ENCODE measurements around the gene THADA. TPM values are rescaled to one million over a fixed set of nuclear protein-coding genes. Genes with fewer than 3 reads are reported as not detected.
A peak's percentile ranks its signal among the peaks of the same experiment; 100 is the strongest.

The THADA gene
- total RNA-seq, 1 donor from 2014 or later = 14.2 TPM

DNA sequence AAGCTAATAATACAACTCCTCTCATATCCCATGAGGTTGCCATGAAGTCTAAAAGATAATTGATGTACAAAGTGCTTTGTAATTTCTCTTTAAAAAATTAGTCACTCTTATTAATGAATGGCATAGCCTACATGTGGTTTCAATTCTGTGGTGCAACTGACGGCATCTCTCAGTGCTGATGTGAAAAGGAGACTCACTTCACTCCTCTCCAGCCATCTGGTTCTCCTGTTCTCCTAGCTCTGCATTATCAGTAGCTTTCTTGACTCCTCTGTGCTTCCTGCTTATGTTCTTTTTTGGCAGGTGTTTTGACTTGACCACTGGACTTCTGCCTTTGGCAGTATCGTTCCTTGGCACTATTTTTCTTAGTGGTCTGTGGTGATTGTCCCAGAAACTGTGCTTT lies 234.6 kb downstream of the THADA start:
- no peak for ATAC-seq (ENCODE audit: poor library complexity)
- intact Hi-C loops (cut with DNase I) = no loop called here
- DNase-seq = no peak

GRCh38 chr2:43360137-43360536 lies 235.7 kb downstream of the THADA start:
- DNase-seq (no peak), ATAC-seq (ENCODE audit: poor library complexity) (no peak)
- intact Hi-C loops (cut with DNase I) = no loop called here

DNA sequence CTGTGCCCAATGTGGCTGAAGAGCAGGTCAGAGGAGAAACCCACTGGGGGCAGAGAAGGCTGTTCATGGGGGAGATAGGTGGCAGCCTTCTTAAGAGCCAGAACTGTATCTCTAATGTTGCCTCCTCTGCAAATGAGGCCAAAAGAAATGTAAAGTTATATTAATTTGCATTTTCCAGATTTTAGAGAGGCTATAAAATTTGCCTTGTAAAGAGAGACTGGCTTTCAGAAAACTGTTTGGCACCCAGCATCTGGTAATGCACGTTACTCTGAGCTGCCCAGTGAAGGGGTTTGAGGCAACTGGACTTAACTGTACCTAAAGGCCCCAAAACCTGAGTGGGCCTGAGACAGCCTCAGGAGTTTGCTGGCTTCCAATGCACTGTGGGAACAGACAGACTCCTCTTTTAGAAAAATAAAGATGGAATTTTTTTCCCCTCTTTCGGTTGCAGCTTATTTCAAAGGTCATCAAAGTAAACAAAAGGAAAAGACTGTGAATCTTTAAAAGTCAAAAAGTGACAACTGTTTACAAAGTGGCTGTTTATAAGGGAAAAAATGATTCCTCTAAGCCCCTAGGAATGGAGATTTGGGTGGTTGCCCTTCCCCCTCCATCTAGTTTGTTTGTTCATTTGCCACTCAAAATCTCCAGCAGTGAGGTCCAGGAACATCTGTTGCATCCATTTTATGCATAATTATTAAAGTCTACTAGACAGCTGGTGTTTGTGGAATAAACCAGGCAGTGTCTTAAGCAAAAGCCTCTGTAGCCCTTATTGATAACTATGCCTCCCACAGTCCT lies 237.2 kb downstream of the THADA start:
- intact Hi-C loops (cut with DNase I) = no loop called here
- ATAC-seq (ENCODE audit: poor library complexity) (no peak), DNase-seq (no peak)

- ATAC-seq (ENCODE audit: poor library complexity) = no peak
- no peak for DNase-seq
- intact Hi-C loops (cut with DNase I) = no loop called here
Observed at GRCh38 chr2:43356774-43357173, 239.1 kb downstream of the THADA start.

- DNase-seq = no peak
- intact Hi-C loops (cut with DNase I) = no loop called here
- ATAC-seq (ENCODE audit: poor library complexity) = no peak
Observed at GRCh38 chr2:43355399-43355798, 240.4 kb downstream of the THADA start.

GRCh38 chr2:43349904-43350303 lies 245.9 kb downstream of the THADA start:
- intact Hi-C loops (cut with DNase I) = no loop called here
- ATAC-seq (ENCODE audit: poor library complexity) (no peak), DNase-seq (no peak)

- ATAC-seq (ENCODE audit: poor library complexity) = peak; percentile 4
- DNase-seq = no peak
- intact Hi-C loops (cut with DNase I) = no loop called here
Observed at GRCh38 chr2:43348908-43349661, 246.8 kb downstream of the THADA start.

GRCh38 chr2:43347746-43348145 lies 248.1 kb downstream of the THADA start:
- no peak for ATAC-seq (ENCODE audit: poor library complexity)
- no peak for DNase-seq
- intact Hi-C loops (cut with DNase I) = no loop called here

DNA sequence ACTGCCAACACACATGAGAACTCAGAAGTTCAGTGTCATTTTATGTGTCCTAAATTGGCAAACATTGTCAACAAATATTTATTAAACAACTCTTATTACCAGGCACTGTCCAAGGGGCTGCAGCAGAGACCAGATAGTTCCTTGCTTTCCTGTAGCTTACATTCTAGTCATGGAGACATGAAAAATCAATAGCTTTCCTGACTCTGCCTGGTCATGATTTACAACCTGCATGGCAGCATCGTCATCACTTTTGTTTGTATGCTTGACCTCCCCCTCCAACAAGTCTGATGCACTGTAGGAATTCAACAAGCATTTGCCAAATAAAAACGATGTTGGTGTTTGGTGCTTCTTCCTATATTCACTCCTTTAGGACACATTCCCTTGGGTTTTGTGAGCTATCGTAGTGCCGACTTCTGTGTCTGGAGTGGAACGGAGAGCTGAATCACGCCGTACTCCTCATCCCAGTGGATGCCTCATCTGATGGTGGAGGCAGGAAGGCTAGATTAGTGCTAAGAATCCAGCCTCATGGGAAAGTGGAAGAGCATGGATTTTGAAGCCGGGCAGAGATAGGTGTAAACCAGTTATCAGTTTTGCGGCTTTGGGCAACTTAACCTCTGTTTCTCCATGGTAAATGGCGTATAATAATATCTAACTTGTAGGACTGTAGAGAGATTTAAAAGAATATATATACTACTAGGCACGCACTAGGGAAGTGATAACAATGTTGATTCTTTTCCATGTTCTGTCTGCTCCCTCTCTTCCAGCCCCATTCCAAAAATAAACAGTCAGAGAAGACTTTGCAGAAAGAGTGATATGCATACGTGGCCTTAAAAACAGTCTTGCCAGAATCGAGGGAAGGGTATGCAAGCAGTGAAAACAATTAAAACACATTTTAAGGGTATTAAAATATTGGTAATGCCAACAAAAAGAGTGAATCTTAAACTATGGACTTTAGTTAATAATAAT lies 249.0 kb downstream of the THADA start:
- ATAC-seq (ENCODE audit: poor library complexity) (no peak), DNase-seq (no peak)
- intact Hi-C loops (cut with DNase I) = no loop called here

DNA sequence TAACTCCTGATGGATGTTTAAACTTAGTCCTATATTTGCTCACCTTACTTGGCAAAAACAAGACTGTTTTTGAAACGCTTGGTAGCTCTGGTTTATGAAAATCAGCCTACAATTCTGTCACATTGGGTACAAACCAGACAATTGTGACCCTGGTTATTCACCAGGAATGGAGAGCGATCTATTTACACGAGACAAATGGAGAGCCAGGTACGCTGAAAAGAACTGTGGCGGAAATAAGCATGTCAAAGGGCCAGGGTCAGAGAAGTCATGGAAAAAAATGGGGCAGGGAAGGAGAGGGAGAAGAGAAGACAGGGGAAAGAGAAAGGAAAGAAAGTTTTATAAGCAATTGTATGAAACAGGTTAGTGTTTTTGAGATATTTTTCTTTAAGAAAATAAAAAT lies 250.0 kb downstream of the THADA start:
- ATAC-seq (ENCODE audit: poor library complexity) (no peak), DNase-seq (no peak)
- intact Hi-C loops (cut with DNase I) = no loop called here

- intact Hi-C loops (cut with DNase I) = no loop called here
- ATAC-seq (ENCODE audit: poor library complexity) (peak; percentile 49), DNase-seq (peak; percentile 58)
Observed at GRCh38 chr2:43345391-43345813, 250.4 kb downstream of the THADA start.

GRCh38 chr2:43344868-43345373 lies 250.9 kb downstream of the THADA start:
- intact Hi-C loops (cut with DNase I) = no loop called here
- DNase-seq (no peak), ATAC-seq (ENCODE audit: poor library complexity) (peak; percentile 5)

DNA sequence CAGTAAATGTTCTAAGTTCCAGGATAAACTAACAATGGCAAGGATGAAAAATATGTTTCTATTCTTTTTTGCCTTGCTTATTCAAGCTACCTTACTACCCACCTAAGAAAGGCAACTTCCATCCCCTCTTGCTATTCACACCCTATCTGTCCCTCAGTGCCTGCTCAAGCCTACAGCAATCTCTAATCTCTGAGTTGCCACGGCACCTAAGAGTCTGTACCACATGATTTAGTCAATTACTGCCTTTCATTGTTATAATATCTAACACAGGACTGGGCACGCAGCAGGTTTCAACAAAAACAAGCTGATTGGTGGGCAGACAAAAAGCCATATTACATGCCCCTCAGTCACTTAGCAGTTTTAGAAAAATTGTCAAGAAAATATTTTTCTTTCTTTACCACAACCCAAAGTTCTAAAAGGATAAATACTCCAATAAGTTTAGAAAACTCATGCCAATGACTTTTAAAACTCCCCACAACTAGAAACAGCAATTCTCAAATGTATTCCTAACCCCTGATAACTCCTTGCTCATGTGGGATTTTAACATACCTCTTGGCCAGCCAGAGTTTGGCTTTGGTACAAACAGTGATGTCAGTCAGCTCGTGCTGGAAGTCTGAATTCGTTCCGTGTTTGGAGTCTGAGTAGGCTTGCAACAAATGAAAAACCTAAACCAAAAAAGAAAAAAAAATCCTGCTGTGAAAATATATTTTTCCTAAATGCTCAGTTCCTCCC lies 252.1 kb downstream of the THADA start:
- ATAC-seq (ENCODE audit: poor library complexity) (peak; percentile 78), DNase-seq (peak; percentile 76)
- intact Hi-C loops (cut with DNase I) = no loop called here

DNA sequence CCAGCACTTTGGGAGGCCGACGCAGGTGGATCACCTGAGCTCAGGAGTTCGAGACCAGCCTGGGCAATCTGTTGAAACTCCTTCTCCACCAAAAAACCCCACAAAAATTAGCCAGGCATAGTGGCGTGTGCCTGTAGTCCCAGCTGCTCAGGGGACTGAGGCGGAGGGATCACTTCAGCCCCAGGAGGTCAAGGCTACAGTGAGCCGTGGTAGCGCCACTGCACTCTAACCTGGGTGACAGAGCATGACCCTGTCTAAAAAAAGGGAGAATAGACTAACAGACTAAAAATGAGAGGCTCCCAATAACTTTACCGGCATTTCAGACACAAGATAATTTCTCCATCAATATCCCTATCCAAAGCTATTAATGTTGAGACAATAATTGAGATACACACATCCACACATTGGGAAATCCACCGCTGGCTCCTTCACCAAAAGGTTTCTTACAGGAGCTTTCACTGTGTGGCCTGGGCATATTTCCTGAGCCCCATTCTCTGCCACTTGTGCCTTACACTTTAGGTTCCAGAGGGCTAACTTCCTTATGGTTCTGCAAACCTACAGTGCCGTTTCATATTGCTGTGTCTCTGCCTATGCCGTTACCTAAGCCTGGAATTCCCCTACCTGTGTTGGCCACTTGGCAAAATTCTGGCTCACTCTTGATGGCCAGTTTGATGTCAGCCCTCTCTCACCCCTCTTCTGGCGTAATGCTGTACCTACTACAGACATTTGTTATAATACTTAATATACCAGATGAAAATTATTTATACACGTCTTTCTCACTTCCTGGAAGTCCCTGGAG lies 253.7 kb downstream of the THADA start:
- ATAC-seq (ENCODE audit: poor library complexity) (no peak), DNase-seq (no peak)
- intact Hi-C loops (cut with DNase I) = no loop called here

- intact Hi-C loops (cut with DNase I) = no loop called here
- ATAC-seq (ENCODE audit: poor library complexity) = no peak
- no peak for DNase-seq
Observed at GRCh38 chr2:43340945-43341356, 254.9 kb downstream of the THADA start.

DNA sequence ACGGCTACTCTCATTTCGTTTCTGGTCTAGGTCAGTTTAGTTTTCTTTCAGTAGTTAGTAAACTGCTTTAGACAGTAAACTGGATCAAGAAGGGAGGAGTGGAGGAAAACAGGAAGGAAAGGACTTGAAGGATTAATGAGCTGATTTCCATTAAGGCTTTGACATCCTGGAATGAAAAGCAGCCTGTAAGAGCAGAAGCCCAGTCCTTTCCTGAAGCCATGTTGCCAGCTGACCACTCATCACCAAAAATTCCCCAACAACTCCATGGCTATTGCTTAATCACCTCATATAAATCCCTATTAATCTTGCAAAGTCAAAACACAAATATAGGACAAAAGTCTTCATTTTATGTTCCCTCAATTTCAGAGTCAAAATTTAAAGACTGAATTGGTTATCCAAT lies 255.8 kb downstream of the THADA start:
- no peak for DNase-seq
- intact Hi-C loops (cut with DNase I) = no loop called here
- no peak for ATAC-seq (ENCODE audit: poor library complexity)

GRCh38 chr2:43333656-43334144 lies 262.1 kb downstream of the THADA start:
- ATAC-seq (ENCODE audit: poor library complexity) (peak; percentile 73), DNase-seq (no peak)
- intact Hi-C loops (cut with DNase I) = loop anchor here (5.0 to 10.0 kb wide), 3 partner anchors 66 to 141 kb away; no protein-coding TSS in a partner anchor

Measured in Right ventricle myocardium superior (tissue), 1 donor.